HG02678 (cell line): ENCODE data around the gene RANBP3L.
"Not testable (repeated sequence)": the region's sequence is repeated elsewhere in the genome, so short reads cannot be mapped to it uniquely, and the experiment has no call there.

Experiments
- ATAC-seq: cut with Tn5 transposase; IDR thresholded peaks from one replicate; pipeline ENCODE4 v1.9.1; 2021; ENCODE audit warnings: mild to moderate bottlenecking, moderate library complexity; ENCODE audit not compliant: unreplicated experiment

Gene RANBP3L

GRCh38 chr5:36209664-36210063 is 92.0 kb downstream of the RANBP3L start:
- no peak for ATAC-seq

GRCh38 chr5:36208786-36209185 is 92.9 kb downstream of the RANBP3L start:
- no peak for ATAC-seq

DNA sequence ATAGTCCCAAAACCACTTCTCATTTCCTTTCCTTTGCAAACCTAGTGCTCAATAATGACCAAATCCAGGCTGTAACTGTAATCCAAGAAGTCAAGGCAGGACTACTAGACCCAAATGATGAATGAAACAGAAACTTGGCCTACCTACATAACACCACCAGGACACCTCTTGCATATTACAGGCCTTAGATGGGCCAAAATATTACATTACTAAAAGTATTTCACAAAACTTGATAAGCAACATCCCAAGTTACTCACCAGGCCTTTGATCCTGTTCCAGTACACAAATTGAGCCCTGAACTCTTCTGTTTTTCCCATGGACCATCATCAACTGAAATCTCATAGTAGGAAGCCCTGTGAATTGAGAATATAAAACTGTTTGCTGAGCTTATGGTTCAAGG is 94.8 kb downstream of the RANBP3L start:
- ATAC-seq: no peak

DNA sequence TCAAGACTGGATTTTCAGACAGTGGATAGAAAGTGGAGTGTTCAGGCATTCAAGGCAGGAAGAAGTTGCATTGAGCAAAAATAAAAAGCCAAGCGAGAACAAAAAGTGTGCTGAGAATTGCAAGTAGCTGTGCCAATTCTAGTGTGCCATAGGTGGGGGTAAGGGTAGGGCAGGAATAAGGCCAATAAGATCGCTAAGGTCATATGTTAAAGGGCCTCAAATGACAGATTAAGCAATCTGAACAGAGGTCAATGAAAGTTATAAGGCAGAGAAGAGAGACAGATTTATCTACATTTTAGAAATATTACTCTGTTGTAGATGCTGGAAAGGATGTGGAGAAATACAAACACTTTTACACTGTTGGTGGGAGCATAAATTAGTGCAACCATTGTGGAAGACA is 96.4 kb downstream of the RANBP3L start:
- ATAC-seq: no peak

- no peak for ATAC-seq
These were observed 99.2 kb downstream of the RANBP3L start for GRCh38 chr5:36202521-36202961.

DNA sequence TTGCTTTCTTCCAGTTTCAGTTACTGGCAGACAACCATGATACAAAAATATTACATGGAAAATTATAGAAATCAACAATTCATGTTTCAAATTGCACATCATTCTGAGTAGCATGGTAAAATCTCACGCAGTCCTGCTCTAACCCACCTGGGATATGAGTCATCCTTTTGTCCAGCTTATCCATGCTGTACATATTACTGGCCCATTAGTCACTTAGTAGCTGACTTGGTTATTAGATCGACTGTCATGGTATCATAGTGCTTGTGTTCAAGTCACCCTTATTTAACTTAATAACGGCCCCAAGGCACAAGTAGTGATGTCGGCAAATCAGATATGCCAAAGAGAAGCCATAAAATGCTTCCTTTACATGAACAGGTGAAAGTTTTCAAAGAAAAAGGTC is 101.2 kb downstream of the RANBP3L start:
- no peak for ATAC-seq

DNA sequence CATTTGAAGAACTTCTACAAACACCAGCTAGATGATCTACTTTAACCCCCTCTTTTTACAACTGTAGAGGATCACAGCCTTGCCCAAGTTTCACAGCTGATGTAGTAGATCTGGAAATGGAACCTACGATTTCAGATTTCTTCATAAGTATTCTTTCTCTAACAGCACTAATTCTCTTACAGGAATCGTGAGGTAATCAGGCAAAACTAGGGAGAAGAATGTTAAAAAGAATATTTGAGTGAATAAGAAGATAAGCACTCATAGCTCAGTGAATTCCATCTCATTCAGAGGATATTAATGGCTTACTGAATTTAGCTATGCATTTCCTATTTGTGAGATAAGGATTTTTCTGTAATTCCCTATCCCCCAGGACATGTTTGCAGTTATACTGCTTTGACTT is 102.1 kb downstream of the RANBP3L start:
- ATAC-seq: no peak

- ATAC-seq: not testable (repeated sequence)
These were observed 102.9 kb downstream of the RANBP3L start for GRCh38 chr5:36198783-36199182.
